Endothelial cell of umbilical vein (primary cell): Measurements from ENCODE around the gene APP. TPM values are rescaled to one million over a fixed set of nuclear protein-coding genes. Genes with fewer than 3 reads are reported as not detected.

ENCODE experiments used
- BruUV-seq: library from RNA; stranded (reverse); fragments of 400-500 nt; replicated peaks from 2 replicates; lab custom pipeline; 2021; lab: Mats Ljungman, UMichigan
- CTCF ChIA-PET: fragments of 300-600, 350-600 bp; sonication (Branson Sonifier 250); formaldehyde crosslinking; loops from one replicate; lab custom pipeline; 2021; ENCODE audit warnings: antibody characterized with exemption, inconsistent platforms; lab: Charles Lee
- POLR2A ChIA-PET: fragments of 300-600, 350-600 bp; sonication (Branson Sonifier 250); formaldehyde crosslinking; loops from one replicate; lab custom pipeline; 2021; ENCODE audit warnings: antibody characterized with exemption, inconsistent platforms; lab: Charles Lee
- DNase-seq: peaks from one replicate; pipeline ENCODE4 v3.0.0-alpha.2; 2011; ENCODE audit warnings: low read depth, low spot score
- FAIRE-seq: peaks from 2 replicates; lab custom pipeline; 2011; peaks lifted over from hg19 to GRCh38; lab: Jason Lieb, UNC
- H2AFZ ChIP-seq: 2 replicates; pipeline ENCODE4 v1.6.0; 2012; ENCODE audit warnings: low read depth, low read length, control low read depth, inconsistent platforms
- H3K27ac ChIP-seq: 2 replicates; pipeline ENCODE4 v1.5.1; 2011; ENCODE audit warnings: low read depth, mild to moderate bottlenecking, control low read depth, low read length, moderate library complexity; ENCODE audit not compliant: insufficient read depth
- H3K27me3 ChIP-seq, 2 experiments: 2 replicates each; pipeline versions ENCODE4 v1.6.0 to v1.6.1; 2011; ENCODE audit warnings: low read length in 2 of 2, mixed read lengths in 1 of 2; ENCODE audit not compliant: control insufficient read depth in 2 of 2, insufficient read depth in 2 of 2
- H3K36me3 ChIP-seq, 2 experiments: 2 replicates in 1 of 2; 3 replicates in 1 of 2; pipeline ENCODE4 v1.5.1; 2011; ENCODE audit warnings: low read length in 2 of 2, mild to moderate bottlenecking in 1 of 2, moderate library complexity in 1 of 2; ENCODE audit not compliant: control insufficient read depth in 2 of 2, insufficient read depth in 2 of 2; ENCODE audit errors: extremely low read depth in 1 of 2
- H3K4me1 ChIP-seq: 3 replicates; pipeline ENCODE4 v1.5.1; 2011; ENCODE audit warnings: mild to moderate bottlenecking, low read length; ENCODE audit not compliant: control insufficient read depth, insufficient read depth; ENCODE audit errors: extremely low read depth
- H3K4me2 ChIP-seq: 2 replicates; pipeline ENCODE4 v1.6.1; 2011; ENCODE audit warnings: low read length, control low read depth, mixed read lengths; ENCODE audit not compliant: insufficient read depth
- H3K4me3 ChIP-seq, 3 experiments: fragments of 200-600 bp in 1 of 3; sonication (generic), shearing (Covaris generic) in 1 of 3; replicated peaks in 1 of 3; 2 replicates each; pipeline ENCODE4 v1.5.1; 2011 to 2016; ENCODE audit warnings: control low read depth in 3 of 3, low read length in 3 of 3, mild to moderate bottlenecking in 2 of 3, inconsistent platforms in 1 of 3, low read depth in 1 of 3, moderate library complexity in 1 of 3; ENCODE audit not compliant: insufficient read depth in 1 of 3
- H3K79me2 ChIP-seq: 2 replicates; pipeline ENCODE4 v1.6.0; 2012; ENCODE audit warnings: low read length, inconsistent platforms; ENCODE audit not compliant: control insufficient read depth, insufficient read depth
- H3K9ac ChIP-seq: replicated peaks from 2 replicates; pipeline ENCODE3; 2011; ENCODE audit warnings: low read length, control low read depth; ENCODE audit not compliant: insufficient read depth; ENCODE audit errors: extremely low read depth
- H3K9me1 ChIP-seq: replicated peaks from 3 replicates; pipeline ENCODE4 v1.6.0; 2011; ENCODE audit warnings: mild to moderate bottlenecking, low read length; ENCODE audit not compliant: control insufficient read depth, insufficient read depth; ENCODE audit errors: extremely low read depth
- H3K9me3 ChIP-seq: replicated peaks from 2 replicates; pipeline ENCODE4 v1.5.1; 2012; ENCODE audit warnings: low read length, inconsistent platforms; ENCODE audit not compliant: control insufficient read depth, insufficient read depth
- H4K20me1 ChIP-seq: replicated peaks from 2 replicates; pipeline ENCODE3; 2011; ENCODE audit warnings: mild to moderate bottlenecking, low read length; ENCODE audit not compliant: control insufficient read depth, insufficient read depth; ENCODE audit errors: extremely low read depth
- CTCF ChIP-seq, 2 donors: IDR thresholded peaks; 1 replicate in 1 of 2; 2 replicates in 1 of 2; pipeline ENCODE4 v1.5.1; 2011; ENCODE audit warnings: low read length in 2 of 2, mild to moderate bottlenecking in 2 of 2, moderate library complexity in 2 of 2, control low read depth in 1 of 2, inconsistent platforms in 1 of 2, low read depth in 1 of 2; ENCODE audit not compliant: insufficient read depth in 1 of 2; ENCODE audit errors: extremely low read depth in 1 of 2
- EZH2 ChIP-seq: IDR thresholded peaks from 2 replicates; pipeline ENCODE4 v1.6.1; 2012; ENCODE audit warnings: borderline replicate concordance, low read depth, mild to moderate bottlenecking, moderate library complexity, low read length, inconsistent platforms; ENCODE audit not compliant: severe bottlenecking
- FOS ChIP-seq: IDR thresholded peaks from 2 replicates; pipeline ENCODE4 v1.6.1; 2011; ENCODE audit warnings: mild to moderate bottlenecking, low read length, moderate library complexity, borderline replicate concordance; ENCODE audit not compliant: insufficient read depth
- GATA2 ChIP-seq: IDR thresholded peaks from 2 replicates; pipeline ENCODE4 v1.7.0; 2011; ENCODE audit warnings: low read depth, mild to moderate bottlenecking, moderate library complexity, mixed read lengths, low read length; ENCODE audit not compliant: insufficient read length, insufficient read depth
- JUN ChIP-seq: IDR thresholded peaks from 2 replicates; pipeline ENCODE4 v1.6.1; 2011; ENCODE audit warnings: borderline replicate concordance, low read depth; ENCODE audit not compliant: insufficient read length, insufficient read depth
- MYC ChIP-seq: IDR thresholded peaks from one replicate; pipeline ENCODE4 v1.6.1; 2011; ENCODE audit warnings: mild to moderate bottlenecking, low read depth, low read length
- POLR2A ChIP-seq: IDR thresholded peaks from 2 replicates; pipeline ENCODE4 v1.6.1; 2012; ENCODE audit warnings: low read depth, mild to moderate bottlenecking, control low read depth, low read length
- POLR2AphosphoS5 ChIP-seq: IDR thresholded peaks from 2 replicates; pipeline ENCODE4 v1.6.1; 2012; ENCODE audit warnings: low read depth, mild to moderate bottlenecking, control low read depth, low read length, moderate library complexity; ENCODE audit not compliant: insufficient read depth
- dilution Hi-C: fragments of 300-500 bp; cut with MboI; formaldehyde crosslinking; loops from one replicate; pipeline ENCODE4 v1.15.0; 2019; ENCODE audit warnings: low sequenced_read_pairs; ENCODE audit not compliant: extremely low pct_ligation_motif_present
- intact Hi-C: fragments of 100-400 bp; cut with micrococcal nuclease; formaldehyde crosslinking; loops from one replicate; pipeline ENCODE4 v1.10.0; 2022
- polyA plus RNA-seq, 4 experiments: library from polyadenylated mRNA; depleted of rRNA in 3 of 4; stranded (reverse) in 3 of 4; unstranded in 1 of 4; fragments of >200 nt; gene quantifications; 2 replicates each; pipeline versions ENCODE4 v1.2.1 to v1.2.3, GENCODE V29; 2011 to 2012; ENCODE audit warnings: missing spikeins in 1 of 4
- total RNA-seq: library from RNA; stranded (reverse); gene quantifications from 2 replicates; pipeline ENCODE4 v1.2.3, GENCODE V29; 2021

The APP gene
- total and polyA plus RNA-seq, 2 donors (not counting 3 experiments of a cell fraction or from before 2014, with no cell fraction given) = 914 to 928 TPM

GRCh38 chr21:26137379-26138060 is 33.0 kb downstream of the APP start:
- Histone ChIP-seq H3K4me2 (no peak overlapping the region), H4K20me1 (peaks cover 14% of the 10 kb centered on the region), H3K27me3 (no peaks in the 10 kb centered on the region), H3K4me3 (no peak overlapping the region), H3K9me3 (no peaks in the 10 kb centered on the region), H3K4me1 (peaks cover 39% of the 10 kb centered on the region), H3K9ac (no peak overlapping the region), H3K36me3 (peaks cover 3% of the 10 kb centered on the region in 2 experiments), H2AFZ (no peak overlapping the region), H3K27ac (peak overlapping the region; percentile 28), H3K9me1 (no peaks in the 10 kb centered on the region), H3K79me2 (peaks cover 91% of the 10 kb centered on the region)
- intact Hi-C loops (no loop called here), dilution Hi-C loops (no loop called here)
- POLR2A ChIA-PET = no interaction called here
- DNase-seq = no peak
- CTCF ChIA-PET = interaction anchor here (1.1 kb wide), 1 partner anchor 10 kb away, joined by 3 read pairs; no protein-coding TSS in a partner anchor
- no TSS peak for BruUV-seq
- FAIRE-seq = no peak
- TF ChIP-seq FOS = peak; percentile 24
- TF ChIP-seq CTCF (IDR thresholded peaks at IDR 0.05; ENCODE audit: extremely low read depth in 1 of 2, insufficient read depth in 1 of 2, low read depth in 1 of 2, low read length in 2 of 2) = no peak

- no peak overlapping the region for H3K4me2 ChIP-seq
- TF ChIP-seq JUN = no peak
- no peak for TF ChIP-seq MYC
- no peak for TF ChIP-seq POLR2AphosphoS5
- TF ChIP-seq FOS = no peak
- TF ChIP-seq CTCF (IDR thresholded peaks at IDR 0.05; ENCODE audit: extremely low read depth in 1 of 2, insufficient read depth in 1 of 2, low read depth in 1 of 2, low read length in 2 of 2) = no peak
- no peak for TF ChIP-seq GATA2
- no peak for TF ChIP-seq EZH2
- TF ChIP-seq POLR2A = no peak
- H3K9me3 ChIP-seq = no peaks in the 10 kb centered on the region
- dilution Hi-C loops = no loop called here
- H3K4me3 ChIP-seq = no peak overlapping the region
- no peak for DNase-seq
- peaks cover 0 to 3% of the 10 kb centered on the region in 2 experiments for H3K36me3 ChIP-seq
- peaks cover 36% of the 10 kb centered on the region for H3K4me1 ChIP-seq
- ChIA-PET POLR2A (no interaction called here), CTCF (no interaction called here)
- peaks cover 14% of the 10 kb centered on the region for H4K20me1 ChIP-seq
- no peak overlapping the region for H3K27ac ChIP-seq
- H3K9me1 ChIP-seq = no peaks in the 10 kb centered on the region
- no peaks in the 10 kb centered on the region for H3K27me3 ChIP-seq
- H2AFZ ChIP-seq = no peak overlapping the region
- intact Hi-C loops = no loop called here
- FAIRE-seq = no peak
- BruUV-seq = no TSS peak
- peaks cover 91% of the 10 kb centered on the region for H3K79me2 ChIP-seq
- H3K9ac ChIP-seq = no peak overlapping the region
Observed at GRCh38 chr21:26136671-26137070, 33.9 kb downstream of the APP start.
